Activated T-helper 17 cell treated with anti-CD3 and anti-CD28 coated beads, Interleukin-2, amount 50 U/mL, for 72 hours (primary cell): Measurements from ENCODE around the gene B3GALT5. TPM values are rescaled to one million over a fixed set of nuclear protein-coding genes. Genes with fewer than 3 reads are reported as not detected.
A peak's percentile ranks its signal among the peaks of the same experiment; 100 is the strongest.
"Not testable (repeated sequence)": the region's sequence is repeated elsewhere in the genome, so short reads cannot be mapped to it uniquely, and the experiment has no call there.

Experiments
- ATAC-seq: fragments of 150-1000 bp; cut with Tn5 transposase; replicated peaks from 2 replicates; pipeline ENCODE4 v1.10.0; 2021; ENCODE audit warnings: mild to moderate bottlenecking, moderate library complexity
- H3K27ac Mint-ChIP-seq: one replicate; pipeline ENCODE4 v1.8.0; 2022; ENCODE audit warnings: mixed read lengths
- H3K27me3 Mint-ChIP-seq: one replicate; pipeline ENCODE4 v1.8.0; 2022; ENCODE audit warnings: mixed read lengths
- H3K36me3 Mint-ChIP-seq: one replicate; pipeline ENCODE4 v1.8.0; 2022; ENCODE audit warnings: low read depth, mild to moderate bottlenecking, mixed read lengths
- H3K4me1 Mint-ChIP-seq: one replicate; pipeline ENCODE4 v1.8.0; 2022; ENCODE audit warnings: mixed read lengths
- H3K4me3 Mint-ChIP-seq: one replicate; pipeline ENCODE4 v1.8.0; 2022; ENCODE audit warnings: mild to moderate bottlenecking, mixed read lengths
- H3K9me3 Mint-ChIP-seq: one replicate; pipeline ENCODE4 v1.8.0; 2022; ENCODE audit warnings: mixed read lengths
- total RNA-seq, 2 donors: library from RNA; stranded (reverse); gene quantifications; one replicate each; pipeline ENCODE4 v1.2.3, GENCODE V29; 2022

Gene B3GALT5
- total RNA-seq, 2 donors from 2014 or later, result 0.03 TPM; not detected in 1

GRCh38 chr21:39674801-39675200 is 62.1 kb downstream of the B3GALT5 start:
- Mint-ChIP-seq H3K4me1 (peaks cover 5% of the 10 kb centered on the region), H3K9me3 (peaks cover 3% of the 10 kb centered on the region), H3K36me3 (no peaks in the 10 kb centered on the region), H3K27me3 (peaks cover 19% of the 10 kb centered on the region), H3K4me3 (no peak overlapping the region), H3K27ac (no peak overlapping the region)
- no peak for ATAC-seq

- Mint-ChIP-seq H3K9me3 (peaks cover 3% of the 10 kb centered on the region), H3K4me3 (no peak overlapping the region), H3K27ac (no peak overlapping the region), H3K27me3 (peaks cover 19% of the 10 kb centered on the region), H3K4me1 (peaks cover 5% of the 10 kb centered on the region), H3K36me3 (no peaks in the 10 kb centered on the region)
- no peak for ATAC-seq
Measured at GRCh38 chr21:39675590-39675989, 62.9 kb downstream of the B3GALT5 start.

- no peak overlapping the region for H3K27ac Mint-ChIP-seq
Measured at GRCh38 chr21:39675993-39676661, 63.4 kb downstream of the B3GALT5 start.

GRCh38 chr21:39680216-39680615 is 67.5 kb downstream of the B3GALT5 start:
- no peak overlapping the region for H3K4me3 Mint-ChIP-seq
- no peak overlapping the region for H3K27ac Mint-ChIP-seq
- no peak for ATAC-seq
- H3K4me1 Mint-ChIP-seq, result peaks cover 4% of the 10 kb centered on the region
- H3K36me3 Mint-ChIP-seq, result no peaks in the 10 kb centered on the region
- H3K27me3 Mint-ChIP-seq, result peaks cover 4% of the 10 kb centered on the region
- peaks cover 4% of the 10 kb centered on the region for H3K9me3 Mint-ChIP-seq

More at GRCh38 chr21:39675993-39676661, 63.4 kb downstream of the B3GALT5 start:
- H3K9me3 Mint-ChIP-seq, result peaks cover 3% of the 10 kb centered on the region
- ATAC-seq, result peak; percentile 61
- H3K36me3 Mint-ChIP-seq, result no peaks in the 10 kb centered on the region
- peaks cover 5% of the 10 kb centered on the region for H3K4me1 Mint-ChIP-seq
- H3K27me3 Mint-ChIP-seq, result peaks cover 19% of the 10 kb centered on the region
- H3K4me3 Mint-ChIP-seq, result no peak overlapping the region

DNA sequence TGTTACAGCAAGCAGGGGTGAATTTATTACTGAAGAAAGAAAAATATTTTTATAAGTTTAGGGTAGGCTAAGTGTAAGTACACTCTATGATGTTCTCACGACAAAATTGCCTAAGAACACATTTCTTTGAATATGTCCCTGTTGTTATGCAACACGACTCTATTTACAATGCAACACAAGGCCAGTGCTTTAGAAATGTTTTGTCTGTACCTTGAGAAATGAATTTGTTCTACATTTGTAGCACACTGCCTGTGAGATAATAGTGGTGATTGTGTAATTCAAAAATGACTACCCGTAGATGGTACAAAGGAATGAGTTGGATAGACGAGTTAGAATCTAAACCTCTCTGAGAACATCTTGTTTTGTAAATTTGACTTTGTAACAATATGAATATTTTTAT is 68.5 kb downstream of the B3GALT5 start:
- Mint-ChIP-seq H3K27ac (no peak overlapping the region), H3K9me3 (peaks cover 4% of the 10 kb centered on the region), H3K4me1 (no peaks in the 10 kb centered on the region), H3K36me3 (no peaks in the 10 kb centered on the region), H3K27me3 (no peaks in the 10 kb centered on the region), H3K4me3 (no peak overlapping the region)
- no peak for ATAC-seq

DNA sequence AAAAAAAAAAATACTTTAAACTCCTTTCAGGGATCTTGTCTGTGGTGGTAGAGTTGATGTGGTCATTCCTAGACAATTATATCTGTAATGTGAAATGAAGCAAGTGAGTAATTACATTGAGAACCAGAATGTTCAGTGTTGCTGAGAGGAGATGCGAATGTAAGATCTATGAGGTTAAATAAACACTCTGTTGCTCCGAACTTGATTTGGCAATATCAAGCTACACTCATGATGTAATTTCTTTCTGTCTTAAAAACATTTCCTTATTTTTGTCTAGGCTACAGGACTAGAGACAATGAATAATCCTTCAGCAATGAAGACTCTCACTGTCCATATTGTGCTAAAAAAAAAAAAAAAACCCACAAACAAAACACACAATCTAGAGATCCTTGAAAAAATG is 69.1 kb downstream of the B3GALT5 start:
- Mint-ChIP-seq H3K27ac (no peak overlapping the region), H3K9me3 (peaks cover 4% of the 10 kb centered on the region), H3K27me3 (no peaks in the 10 kb centered on the region), H3K36me3 (no peaks in the 10 kb centered on the region), H3K4me1 (no peaks in the 10 kb centered on the region), H3K4me3 (no peak overlapping the region)
- ATAC-seq, result no peak

DNA sequence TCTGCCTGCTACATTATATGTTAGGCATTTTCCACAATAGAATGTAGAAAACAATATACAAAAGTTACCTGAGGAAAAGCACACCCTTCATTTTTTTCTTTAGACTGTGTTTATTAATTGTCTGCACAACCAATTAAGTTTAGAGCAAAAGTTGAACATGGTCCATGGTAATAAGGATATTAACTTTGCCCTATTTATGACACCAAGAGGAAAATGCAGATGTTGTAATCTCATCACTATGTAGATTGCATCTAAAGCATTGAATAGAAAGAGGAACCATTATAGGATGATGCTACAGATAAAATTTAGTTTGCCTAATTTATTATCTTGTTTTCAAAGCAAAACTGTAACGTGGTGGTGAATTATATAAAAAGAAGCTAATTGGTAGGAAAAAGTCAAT is 72.5 kb downstream of the B3GALT5 start:
- Mint-ChIP-seq H3K36me3 (no peaks in the 10 kb centered on the region), H3K27me3 (no peaks in the 10 kb centered on the region), H3K27ac (no peak overlapping the region), H3K4me3 (no peak overlapping the region), H3K9me3 (peaks cover 4% of the 10 kb centered on the region), H3K4me1 (no peaks in the 10 kb centered on the region)
- ATAC-seq, result no peak

DNA sequence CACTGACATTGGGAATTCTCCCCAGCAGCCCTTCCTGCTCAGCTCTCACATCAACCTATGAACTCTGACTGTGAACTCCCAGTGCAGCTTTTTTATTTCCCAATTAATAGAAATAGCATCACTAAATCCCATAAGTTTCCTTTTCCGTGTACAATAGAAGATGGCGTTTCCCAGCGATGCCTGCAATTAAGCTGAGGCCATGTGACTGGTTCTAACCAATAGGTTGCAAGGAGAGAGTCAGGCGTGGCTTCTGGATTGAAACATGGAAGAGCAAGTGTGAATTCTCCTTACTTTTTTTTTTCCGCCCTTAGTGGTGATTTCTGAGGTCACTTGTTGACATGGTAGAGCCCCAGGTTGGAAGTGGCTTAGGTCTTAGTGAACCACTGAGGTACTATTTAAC is 73.3 kb downstream of the B3GALT5 start:
- Mint-ChIP-seq H3K27ac (no peak overlapping the region), H3K4me1 (no peaks in the 10 kb centered on the region), H3K9me3 (peaks cover 4% of the 10 kb centered on the region), H3K27me3 (no peaks in the 10 kb centered on the region), H3K36me3 (no peaks in the 10 kb centered on the region), H3K4me3 (no peak overlapping the region)
- no peak for ATAC-seq

DNA sequence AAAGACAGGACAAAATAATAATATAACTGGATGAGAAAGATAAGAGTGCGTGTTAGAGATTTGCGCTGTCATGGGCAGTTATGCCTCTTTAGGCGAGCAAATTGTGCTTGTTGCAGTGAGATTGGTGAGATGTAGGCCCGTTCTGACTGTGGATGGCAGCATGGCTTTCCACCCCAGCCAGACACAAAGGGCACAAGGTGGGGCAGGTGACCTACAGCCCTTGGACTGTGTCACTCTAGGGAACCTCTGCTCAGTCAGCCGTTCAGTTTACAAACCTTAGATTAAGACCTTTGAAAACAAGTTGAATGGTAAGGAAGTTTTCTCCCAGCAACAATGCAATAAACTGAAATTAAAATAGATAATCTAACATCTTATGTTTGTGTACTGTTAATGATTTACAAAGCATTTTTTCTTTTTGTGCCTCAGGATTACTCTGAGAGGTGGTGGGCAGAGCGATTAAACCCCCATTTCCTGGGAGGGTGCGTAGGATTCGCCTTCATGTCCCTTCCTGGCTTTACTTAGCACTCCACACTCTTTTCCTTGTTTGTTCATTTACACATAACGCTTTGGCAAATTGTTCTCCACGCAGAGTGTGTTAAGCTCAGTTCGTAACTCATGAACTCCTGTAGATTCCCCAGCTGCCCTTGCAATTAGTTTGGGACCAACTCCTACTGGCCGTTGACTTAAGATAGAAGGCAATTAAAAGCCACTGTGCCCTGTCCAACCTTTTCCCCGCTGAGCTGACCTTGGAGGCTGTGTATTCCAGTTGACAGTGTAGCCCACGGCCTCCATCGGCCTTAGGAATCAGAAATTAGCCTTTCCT is 74.1 kb downstream of the B3GALT5 start:
- H3K27me3 Mint-ChIP-seq, result no peaks in the 10 kb centered on the region
- H3K9me3 Mint-ChIP-seq, result peaks cover 4% of the 10 kb centered on the region
- no peaks in the 10 kb centered on the region for H3K4me1 Mint-ChIP-seq
- H3K27ac Mint-ChIP-seq, result no peak overlapping the region
- H3K4me3 Mint-ChIP-seq, result no peak overlapping the region
- H3K36me3 Mint-ChIP-seq, result no peaks in the 10 kb centered on the region
- no peak for ATAC-seq

DNA sequence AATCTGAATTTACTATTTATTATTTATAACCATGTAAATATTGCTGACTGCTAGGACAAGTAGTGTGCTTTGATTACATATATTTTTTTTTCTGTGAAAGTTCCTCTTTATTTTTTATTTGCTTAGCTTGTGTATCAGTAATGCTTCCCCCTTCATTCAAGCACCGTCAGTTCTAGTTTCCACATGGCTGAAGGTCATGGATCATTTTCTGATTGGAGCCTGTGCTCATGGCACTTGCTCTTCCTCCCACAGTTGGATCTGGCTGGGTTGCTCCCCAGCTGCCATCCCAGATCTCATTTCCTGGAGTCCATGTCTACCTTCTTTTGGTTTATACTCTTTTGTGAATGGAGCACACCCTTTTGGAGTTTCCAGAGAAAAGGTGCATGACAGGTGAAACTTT is 75.3 kb downstream of the B3GALT5 start:
- Mint-ChIP-seq H3K27ac (no peak overlapping the region), H3K4me1 (no peaks in the 10 kb centered on the region), H3K4me3 (no peak overlapping the region), H3K27me3 (no peaks in the 10 kb centered on the region), H3K36me3 (no peaks in the 10 kb centered on the region), H3K9me3 (peaks cover 4% of the 10 kb centered on the region)
- no peak for ATAC-seq

DNA sequence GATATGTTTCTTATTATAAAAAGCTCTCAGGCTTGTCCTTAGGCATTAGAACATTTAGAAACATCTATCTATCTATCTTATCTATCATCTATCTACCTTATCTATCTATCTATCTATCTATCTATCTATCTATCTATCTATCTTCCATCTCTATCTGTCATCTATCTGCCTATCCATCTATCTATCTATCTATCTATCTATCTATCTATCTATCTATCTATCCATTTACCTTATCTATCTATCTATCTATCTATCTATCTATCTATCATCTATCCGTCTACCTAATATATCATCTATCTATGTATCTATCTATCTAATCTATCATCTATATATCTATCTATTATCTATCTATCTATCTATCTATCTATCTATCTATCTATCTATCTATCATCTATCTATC is 77.1 kb downstream of the B3GALT5 start:
- not testable (repeated sequence) for H3K4me3 Mint-ChIP-seq, H3K27ac Mint-ChIP-seq, ATAC-seq

GRCh38 chr21:39690454-39690853 is 77.7 kb downstream of the B3GALT5 start:
- Mint-ChIP-seq H3K4me1 (no peaks in the 10 kb centered on the region), H3K9me3 (no peaks in the 10 kb centered on the region), H3K27me3 (no peaks in the 10 kb centered on the region), H3K36me3 (no peaks in the 10 kb centered on the region), H3K4me3 (no peak overlapping the region), H3K27ac (no peak overlapping the region)
- no peak for ATAC-seq

More for the DNA sequence above, 77.1 kb downstream of the B3GALT5 start:
- not testable (repeated sequence) for H3K27me3 Mint-ChIP-seq, H3K36me3 Mint-ChIP-seq, H3K4me1 Mint-ChIP-seq, H3K9me3 Mint-ChIP-seq

DNA sequence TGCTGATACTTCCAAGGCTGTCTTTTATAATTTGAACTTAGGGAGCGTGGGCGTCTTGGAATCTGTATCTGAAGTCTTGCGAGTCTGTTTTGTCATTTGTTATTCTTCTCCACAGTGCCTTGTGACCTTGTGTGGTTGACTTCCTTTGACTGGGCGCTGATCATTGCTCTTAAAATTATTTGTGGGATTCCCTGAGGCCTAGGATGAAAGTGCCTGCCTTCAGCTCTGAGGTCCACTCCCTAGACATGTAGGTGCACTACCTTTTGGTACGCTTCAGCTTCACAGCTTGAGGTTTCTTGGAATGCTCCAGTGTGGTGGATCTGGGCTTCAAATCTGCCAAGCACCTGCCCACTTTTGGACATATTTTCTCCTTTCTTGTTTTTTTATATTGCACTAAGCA is 82.0 kb downstream of the B3GALT5 start:
- no peaks in the 10 kb centered on the region for H3K27me3 Mint-ChIP-seq
- no peaks in the 10 kb centered on the region for H3K9me3 Mint-ChIP-seq
- H3K27ac Mint-ChIP-seq, result no peak overlapping the region
- ATAC-seq, result no peak
- H3K36me3 Mint-ChIP-seq, result no peaks in the 10 kb centered on the region
- no peak overlapping the region for H3K4me3 Mint-ChIP-seq
- no peaks in the 10 kb centered on the region for H3K4me1 Mint-ChIP-seq

DNA sequence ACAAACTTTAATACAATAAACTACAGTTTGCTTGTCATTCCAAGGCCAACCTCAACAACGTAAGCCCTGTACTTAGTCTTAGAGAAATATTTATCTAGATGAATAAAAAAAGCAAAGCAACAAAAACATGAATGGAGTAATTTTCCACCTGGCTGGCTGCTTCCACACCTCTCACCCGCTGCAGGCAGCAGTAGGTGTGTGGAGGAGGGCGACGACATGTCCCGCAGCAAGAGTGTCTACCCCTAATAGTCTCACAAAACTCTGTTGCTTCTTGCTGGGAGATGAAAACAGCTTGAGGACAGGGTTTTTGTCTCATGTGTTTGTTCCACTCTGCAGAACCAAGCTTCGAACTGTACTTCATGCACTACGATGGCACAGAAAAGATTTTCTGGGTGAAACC is 83.5 kb downstream of the B3GALT5 start:
- Mint-ChIP-seq H3K36me3 (no peaks in the 10 kb centered on the region), H3K27me3 (peaks cover 4% of the 10 kb centered on the region), H3K27ac (no peak overlapping the region), H3K4me1 (no peaks in the 10 kb centered on the region), H3K4me3 (no peak overlapping the region), H3K9me3 (no peaks in the 10 kb centered on the region)
- no peak for ATAC-seq

DNA sequence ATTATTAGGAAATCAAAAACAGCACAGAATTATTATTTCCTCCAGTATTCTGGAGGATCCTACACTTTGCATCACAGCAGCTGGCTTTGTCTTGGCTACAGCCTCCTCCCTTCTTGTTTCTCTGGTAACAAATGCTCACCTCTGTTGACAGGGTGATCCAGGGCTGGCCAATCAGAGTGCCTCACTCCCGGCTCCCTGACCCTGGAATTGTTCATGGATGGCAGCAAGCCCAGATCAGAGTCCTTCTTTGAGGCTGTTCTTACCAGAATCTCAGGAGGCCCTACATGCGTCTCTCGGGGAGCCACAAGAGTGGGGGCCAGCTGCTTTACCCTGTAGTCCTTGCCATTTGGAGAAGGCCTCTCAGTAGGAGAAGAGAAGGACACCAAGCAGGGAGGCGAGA is 83.9 kb downstream of the B3GALT5 start:
- Mint-ChIP-seq H3K27me3 (peaks cover 4% of the 10 kb centered on the region), H3K9me3 (no peaks in the 10 kb centered on the region), H3K27ac (no peak overlapping the region), H3K36me3 (no peaks in the 10 kb centered on the region), H3K4me3 (no peak overlapping the region), H3K4me1 (no peaks in the 10 kb centered on the region)
- ATAC-seq, result no peak
